GM12878 (cell line): ENCODE measurements around the gene ZFAND2B. TPM values are rescaled to one million over a fixed set of nuclear protein-coding genes. Genes with fewer than 3 reads are reported as not detected.

Experiments used
- ATAC-seq: fragments of 200-7000 bp; cut with Tn5 transposase; 3 replicates; pipeline ENCODE4 v1.9.1; 2020; ENCODE audit warnings: mild to moderate bottlenecking, moderate library complexity
- BruUV-seq: library from RNA; stranded (reverse); fragments of 400-500 nt; replicated peaks from 2 replicates; lab custom pipeline; 2021; lab: Mats Ljungman, UMichigan
- CTCF ChIA-PET: fragments of 300-600 bp; sonication (Branson Sonifier 250); formaldehyde crosslinking; extraction: SDS; loops from one replicate; lab custom pipeline; 2021; ENCODE audit warnings: inconsistent platforms; lab: Yijun Ruan, JAX
- POLR2A ChIA-PET: fragments of 350-600 bp; formaldehyde crosslinking; extraction: SDS; loops from one replicate; lab custom pipeline; 2021; ENCODE audit warnings: inconsistent platforms; lab: Charles Lee
- RAD21 ChIA-PET: fragments of 300-600 bp; sonication (Branson Sonifier 250); formaldehyde crosslinking; loops from one replicate; lab custom pipeline; 2023; ENCODE audit warnings: antibody characterized with exemption; ENCODE audit not compliant: unreplicated experiment; lab: Charles Lee
- SMC1A ChIA-PET: fragments of 300-600 bp; sonication (Branson Sonifier 250); formaldehyde crosslinking; loops from one replicate; lab custom pipeline; 2023; ENCODE audit not compliant: unreplicated experiment, uncharacterized antibody; lab: Charles Lee
- DNase-seq: peaks from one replicate; pipeline ENCODE4 v3.0.0-alpha.2; 2011; ENCODE audit warnings: low read depth, low spot score
- FAIRE-seq: peaks from 3 replicates; lab custom pipeline; 2011; peaks lifted over from hg19 to GRCh38; lab: Jason Lieb, UNC
- H2AFZ ChIP-seq: 2 replicates; pipeline ENCODE4 v1.6.0; 2011; ENCODE audit warnings: low read depth, low read length, control low read depth; ENCODE audit not compliant: control insufficient read depth
- H3K27ac ChIP-seq: 2 replicates; pipeline ENCODE4 v1.5.1; 2011; ENCODE audit warnings: control low read depth; ENCODE audit not compliant: control insufficient read depth, insufficient read depth
- H3K27me3 ChIP-seq, 2 experiments: replicated peaks in 1 of 2; 2 replicates each; pipeline versions ENCODE4 v1.6.0 to v1.6.1; 2011; ENCODE audit warnings: low read length in 1 of 2; ENCODE audit not compliant: control insufficient read depth in 2 of 2, insufficient read depth in 2 of 2
- H3K36me3 ChIP-seq, 2 experiments: 2 replicates each; pipeline ENCODE4 v1.5.1; 2011; ENCODE audit warnings: low read length in 1 of 2; ENCODE audit not compliant: control insufficient read depth in 2 of 2, insufficient read depth in 2 of 2
- H3K4me1 ChIP-seq: 2 replicates; pipeline ENCODE4 v1.6.1; 2011; ENCODE audit warnings: mild to moderate bottlenecking, low read length, moderate library complexity, mixed read lengths; ENCODE audit not compliant: control insufficient read depth, insufficient read depth
- H3K4me2 ChIP-seq: 2 replicates; pipeline ENCODE4 v1.6.0; 2011; ENCODE audit warnings: control low read depth; ENCODE audit not compliant: control insufficient read depth, insufficient read depth
- H3K4me3 ChIP-seq: fragments of 200-600 bp; sonication (generic); 2 replicates; pipeline ENCODE4 v1.5.1; 2016
- H3K79me2 ChIP-seq: 2 replicates; pipeline ENCODE4 v1.6.0; 2011; ENCODE audit warnings: low read length; ENCODE audit not compliant: control insufficient read depth, insufficient read depth
- H3K9ac ChIP-seq: 2 replicates; pipeline ENCODE4 v1.8.0; 2011; ENCODE audit warnings: low read length, control low read depth, mixed read lengths; ENCODE audit not compliant: control insufficient read depth, insufficient read depth
- H3K9me3 ChIP-seq: replicated peaks from 3 replicates; pipeline ENCODE4 v1.5.1; 2011; ENCODE audit warnings: mild to moderate bottlenecking, low read length; ENCODE audit not compliant: control insufficient read depth, insufficient read depth
- H4K20me1 ChIP-seq: 2 replicates; pipeline ENCODE4 v1.6.0; 2011; ENCODE audit not compliant: control insufficient read depth, insufficient read depth
- NBN ChIP-seq: fragments of 450-650 bp; IDR thresholded peaks from 2 replicates; pipeline ENCODE4 v1.6.1; 2016
- NFIC ChIP-seq: IDR thresholded peaks from 2 replicates; pipeline ENCODE4 v1.6.1; 2012; ENCODE audit warnings: low read depth, mild to moderate bottlenecking, inconsistent platforms, low read length, moderate library complexity
- WGBS: methylation state at CpG from one replicate; pipeline ENCODE4 v1.1.6; 2016; ENCODE audit warnings: low lambda C conversion rate; ENCODE audit not compliant: insufficient replicate concordance, insufficient coverage; ENCODE audit errors: missing lambda C conversion rate; 5-methylcytosine and 5-hydroxymethylcytosine counted together
- in situ Hi-C: fragments of 300-500 bp; cut with MboI; formaldehyde crosslinking; loops from 9 replicates; pipeline ENCODE4 v1.14.3; 2018; ENCODE audit warnings: mixed read lengths
- intact Hi-C: fragments of 100-400 bp; cut with micrococcal nuclease; formaldehyde crosslinking; loops from one replicate; pipeline ENCODE4 v1.14.2; 2022; ENCODE audit not compliant: unreplicated experiment
- polyA plus RNA-seq, 11 experiments: library from polyadenylated mRNA; depleted of rRNA in 4 of 11; unstranded in 6 of 11; stranded (reverse) in 5 of 11; fragments of >200 nt; fragmentation: Nextera tagmentation in 4 of 11; fragmentation: Illumina TruSeq in 1 of 11; extraction: Ambion mirVana in 4 of 11; extraction: Trizol in 1 of 11; gene quantifications; 1 replicate in 1 of 11; 2 replicates in 10 of 11; pipeline versions ENCODE4 v1.2.1 to v1.2.3, GENCODE V29; 2011 to 2016; ENCODE audit warnings: inconsistent platforms in 2 of 11, missing spikeins in 2 of 11, low read depth in 1 of 11
- total RNA-seq, 4 experiments: library from RNA; depleted of rRNA in 3 of 4; stranded (reverse); fragments of >200 nt in 3 of 4; fragmentation: Illumina TruSeq in 1 of 4; extraction: Trizol in 1 of 4; gene quantifications; 2 replicates each; pipeline versions ENCODE4 v1.2.1 to v1.2.3, GENCODE V29; 2013 to 2021

ZFAND2B gene
- total and polyA plus RNA-seq, 10 of the 15 experiments (the other 5 are each of a cell fraction or from before 2014, with no cell fraction given) = 5.4 to 28.1 (median 22.4) TPM

GRCh38 chr2:219207134-219207883 lies 727 bp downstream of the ZFAND2B start:
- 17% methylated on average over 22 of the region's 22 CpGs for WGBS
- Histone ChIP-seq H3K79me2 (no peaks in the 10 kb centered on the region; the same call in 1 of the 2 replicates), H3K9ac (peak overlapping the region; percentile 28; the same call in 1 of the 2 replicates), H3K4me3 (peak overlapping the region; percentile 50), H3K4me2 (peak overlapping the region; percentile 92), H3K27me3 (no peaks in the 10 kb centered on the region)
- no peak for TF ChIP-seq NFIC
- TF ChIP-seq NBN = 0 out of 2 replicates have a peak, but pooled peaks have one; percentile 1
- TF ChIP-seq, all 136 proteins: peak for 1
- peaks cover 8% of the 10 kb centered on the region for H3K4me1 ChIP-seq
- ChIA-PET POLR2A (interaction anchor here (0.5 to 4.0 kb wide), 17 partner anchors 10 to 685 kb away, joined by 3 to 47 read pairs (median 6); partner anchors contain the start of genes ABCB6, ANKZF1, ATG9A and CNPPD1), SMC1A (interaction anchor here (0.7 to 3.1 kb wide), 7 partner anchors 9 to 88 kb away, joined by 3 to 14 read pairs (median 4); partner anchors contain the start of genes CNPPD1, GLB1L and STK16), CTCF (interaction anchor here (1.5 to 2.2 kb wide), 8 partner anchors 9 to 88 kb away, joined by 4 to 19 read pairs (median 8); partner anchors contain the start of genes CNPPD1, NHEJ1 and SLC23A3), RAD21 (interaction anchor here (1.5 to 2.9 kb wide), 7 partner anchors 31 to 87 kb away, joined by 4 to 21 read pairs (median 12); partner anchors contain the start of genes CNPPD1, GLB1L, SLC23A3 and STK16)
- H3K9me3 ChIP-seq = no peaks in the 10 kb centered on the region
- peak overlapping the region; percentile 72 for H3K27ac ChIP-seq
- no peaks in the 10 kb centered on the region for H4K20me1 ChIP-seq
- ATAC-seq (peak; percentile 4), DNase-seq (no peak), FAIRE-seq (no peak)
- peak overlapping the region; percentile 51; the same call in 1 of the 2 replicates for H2AFZ ChIP-seq
- TSS peak; percentile 85 for BruUV-seq
- intact Hi-C loops = loop anchor here (2.0 to 5.0 kb wide), 2 partner anchors 31 to 70 kb away; partner anchors contain the start of genes CNPPD1 and DNAJB2
- peaks cover 0 to 4% of the 10 kb centered on the region in 2 experiments; a peak in 1 of 4 replicates for H3K36me3 ChIP-seq
- in situ Hi-C loops = loop anchor here (5.0 kb wide), 1 partner anchor 35 kb away; the partner anchor contains the start of gene SLC23A3
